ENCODE measurements around the gene PLEKHN1. TPM values are rescaled to one million over a fixed set of nuclear protein-coding genes. Genes with fewer than 3 reads are reported as not detected.

PLEKHN1 gene
- total and polyA plus RNA-seq, 8 donors, result 0.29 to 29.2 (median 1.7) TPM; not detected in 2

DNA sequence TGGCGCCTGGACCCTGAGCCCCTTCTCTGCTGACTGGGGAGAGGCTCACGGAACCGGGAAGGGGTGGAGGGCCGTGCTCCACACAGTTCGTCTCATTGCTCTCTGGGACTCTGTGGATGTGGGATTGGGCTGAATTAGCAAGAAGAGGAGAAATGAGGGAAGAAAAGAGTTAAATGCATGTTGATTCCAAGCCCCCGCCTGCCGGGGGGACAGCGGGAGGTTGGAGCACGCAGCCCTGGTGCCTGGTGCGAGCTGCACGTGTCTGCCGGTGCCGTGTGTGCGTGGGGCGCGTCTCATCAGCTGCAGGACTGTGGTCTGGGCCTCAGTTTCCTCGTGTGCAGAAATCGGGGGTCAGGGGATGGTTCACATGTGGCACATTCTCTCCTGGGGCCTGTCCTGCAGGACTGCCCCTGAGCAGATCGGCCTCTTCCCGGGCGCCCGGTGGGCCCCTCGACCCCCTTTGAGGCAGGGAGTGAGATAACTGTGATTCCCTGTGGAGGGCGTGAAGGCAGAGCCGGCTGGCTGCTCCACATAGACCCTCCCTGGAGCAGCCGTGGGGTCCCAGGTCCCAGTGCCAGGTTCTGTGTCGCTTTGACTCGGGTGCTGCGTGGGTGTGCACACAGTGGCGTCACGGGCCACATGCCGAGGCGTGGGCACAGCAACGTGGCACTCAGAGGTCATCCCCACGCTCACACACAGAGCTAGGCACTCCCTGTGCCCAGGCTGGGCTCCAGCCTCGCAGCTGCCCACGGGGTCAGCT, 31.1 kb upstream of the PLEKHN1 start:
- Histone ChIP-seq H3K9me3 (no peaks in the 10 kb centered on the region), H3K27ac (no peak overlapping the region), H3K4me1 (peaks cover 25 to 56% (median 44%) of the 10 kb centered on the region in 4 donors), H3K27me3 (peaks cover 0 to 86% (median 35%) of the 10 kb centered on the region in 3 donors), H3K4me3 (no peak overlapping the region), H3K36me3 (no peaks in the 10 kb centered on the region)
- peak in 1 of 2 donors; percentile 20 for DNase-seq
- 10 to 26% (median 14%) methylated on average over 16 to 37 of the region's 37 CpGs for WGBS, 5 donors
- TF ChIP-seq POLR2A (IDR thresholded peaks at IDR 0.05) (no peak), POLR2AphosphoS5 (IDR thresholded peaks at IDR 0.05) (no peak), EP300 (IDR thresholded peaks at IDR 0.05) (no peak)
- TF ChIP-seq, protein P1, sequence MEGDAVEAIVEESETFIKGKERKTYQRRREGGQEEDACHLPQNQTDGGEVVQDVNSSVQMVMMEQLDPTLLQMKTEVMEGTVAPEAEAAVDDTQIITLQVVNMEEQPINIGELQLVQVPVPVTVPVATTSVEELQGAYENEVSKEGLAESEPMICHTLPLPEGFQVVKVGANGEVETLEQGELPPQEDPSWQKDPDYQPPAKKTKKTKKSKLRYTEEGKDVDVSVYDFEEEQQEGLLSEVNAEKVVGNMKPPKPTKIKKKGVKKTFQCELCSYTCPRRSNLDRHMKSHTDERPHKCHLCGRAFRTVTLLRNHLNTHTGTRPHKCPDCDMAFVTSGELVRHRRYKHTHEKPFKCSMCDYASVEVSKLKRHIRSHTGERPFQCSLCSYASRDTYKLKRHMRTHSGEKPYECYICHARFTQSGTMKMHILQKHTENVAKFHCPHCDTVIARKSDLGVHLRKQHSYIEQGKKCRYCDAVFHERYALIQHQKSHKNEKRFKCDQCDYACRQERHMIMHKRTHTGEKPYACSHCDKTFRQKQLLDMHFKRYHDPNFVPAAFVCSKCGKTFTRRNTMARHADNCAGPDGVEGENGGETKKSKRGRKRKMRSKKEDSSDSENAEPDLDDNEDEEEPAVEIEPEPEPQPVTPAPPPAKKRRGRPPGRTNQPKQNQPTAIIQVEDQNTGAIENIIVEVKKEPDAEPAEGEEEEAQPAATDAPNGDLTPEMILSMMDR (IDR thresholded peaks at IDR 0.05), result no peak
- intact Hi-C loops (cut with DNase I; ENCODE audit: low total_unique reads), result no loop called here

DNA sequence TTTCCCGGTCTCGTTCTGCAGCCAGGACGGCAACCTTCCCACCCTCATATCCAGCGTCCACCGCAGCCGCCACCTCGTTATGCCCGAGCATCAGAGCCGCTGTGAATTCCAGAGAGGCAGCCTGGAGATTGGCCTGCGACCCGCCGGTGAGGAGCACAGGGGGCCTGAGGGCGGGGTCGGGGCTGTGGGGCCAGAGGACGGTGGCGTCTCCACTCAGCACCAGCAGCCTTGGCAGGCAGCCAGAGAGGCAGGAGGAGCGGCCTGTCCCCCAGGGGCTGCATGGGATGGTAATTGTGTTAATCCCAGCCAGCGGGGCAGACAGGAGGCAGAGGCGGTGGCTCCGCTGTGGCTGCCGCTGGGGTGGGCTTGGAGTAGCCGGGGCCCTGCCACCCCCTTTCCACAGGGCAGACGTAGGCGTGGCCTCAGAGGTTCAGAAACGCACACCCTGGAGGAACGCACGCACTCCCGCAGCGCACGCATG, 30.5 kb upstream of the PLEKHN1 start:
- WGBS, 5 donors, result 11 to 32% (median 15%) methylated on average over 4 to 30 of the region's 30 CpGs
- Histone ChIP-seq H3K4me1 (peaks cover 31 to 62% (median 50%) of the 10 kb centered on the region in 4 donors), H3K27me3 (peaks cover 0 to 88% (median 41%) of the 10 kb centered on the region in 3 donors), H3K27ac (no peak overlapping the region), H3K36me3 (no peaks in the 10 kb centered on the region), H3K4me3 (no peak overlapping the region), H3K9me3 (no peaks in the 10 kb centered on the region)
- TF ChIP-seq EP300 (IDR thresholded peaks at IDR 0.05), result no peak
- TF ChIP-seq, protein P1 (IDR thresholded peaks at IDR 0.05), result no peak
- TF ChIP-seq POLR2AphosphoS5 (IDR thresholded peaks at IDR 0.05), result no peak
- no peak for TF ChIP-seq POLR2A (IDR thresholded peaks at IDR 0.05)
- DNase-seq, result peak in 1 of 2 donors; percentile 74
- intact Hi-C loops (cut with DNase I; ENCODE audit: low total_unique reads), result no loop called here

DNA sequence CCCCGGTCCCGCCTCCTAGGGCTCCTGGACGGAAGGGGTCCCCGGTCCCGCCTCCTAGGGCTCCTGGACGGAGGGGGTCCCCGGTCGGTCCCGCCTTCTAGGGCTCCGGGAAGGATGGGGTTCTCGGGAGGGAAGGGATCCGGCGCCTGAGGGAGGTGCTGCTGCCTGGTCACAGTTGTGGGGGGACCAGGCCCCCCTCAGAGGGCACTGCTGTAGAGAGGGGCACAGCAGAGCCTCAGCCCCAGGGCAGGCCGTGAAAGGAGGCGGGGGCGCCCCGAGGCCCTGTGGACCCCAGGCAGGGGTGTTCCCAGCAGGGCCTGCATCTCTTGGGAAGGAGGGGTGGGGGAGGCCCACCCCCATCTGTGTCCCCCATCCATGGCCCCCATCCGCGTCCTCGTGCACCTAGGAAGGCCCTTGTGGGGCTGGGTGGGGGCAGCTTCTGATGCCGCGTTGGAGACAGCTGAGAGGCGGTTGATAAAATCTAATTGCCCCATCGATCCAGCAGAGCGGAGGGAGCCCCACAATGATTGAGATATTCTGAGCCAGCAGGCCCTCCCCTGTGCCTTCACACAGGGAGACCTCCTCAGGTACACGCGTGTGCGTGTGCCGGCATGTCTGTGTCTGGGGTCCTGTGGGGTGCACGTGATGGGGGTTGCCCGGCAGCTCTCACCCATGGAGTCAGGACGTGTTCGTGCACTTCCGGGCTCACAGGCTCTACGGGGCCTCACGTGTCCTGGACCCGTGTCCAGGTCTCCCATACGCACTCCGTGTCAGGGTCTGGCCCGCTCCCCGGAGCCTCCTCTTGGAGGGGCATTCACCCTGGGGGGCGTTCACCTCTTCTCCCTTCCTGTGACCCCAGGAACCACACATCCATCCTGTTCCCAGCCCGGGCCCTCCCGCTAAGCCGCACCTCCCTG, 29.7 kb upstream of the PLEKHN1 start:
- 70 to 88% (median 79%) methylated on average over 29 to 45 of the region's 45 CpGs for WGBS, 5 donors
- intact Hi-C loops (cut with DNase I; ENCODE audit: low total_unique reads), result no loop called here
- H3K36me3 ChIP-seq, result no peaks in the 10 kb centered on the region
- TF ChIP-seq EP300 (IDR thresholded peaks at IDR 0.05), result no peak
- no peak for TF ChIP-seq POLR2AphosphoS5 (IDR thresholded peaks at IDR 0.05)
- TF ChIP-seq, protein P1 (IDR thresholded peaks at IDR 0.05), result no peak
- no peak for TF ChIP-seq POLR2A (IDR thresholded peaks at IDR 0.05)
- H3K27ac ChIP-seq, result no peak overlapping the region
- peaks cover 39 to 71% (median 58%) of the 10 kb centered on the region in 4 donors for H3K4me1 ChIP-seq
- H3K4me3 ChIP-seq, result no peak overlapping the region
- H3K27me3 ChIP-seq, result peaks cover 0 to 88% (median 49%) of the 10 kb centered on the region in 3 donors
- DNase-seq, result peak in 1 of 2 donors; percentile 10
- H3K9me3 ChIP-seq, result no peaks in the 10 kb centered on the region

DNA sequence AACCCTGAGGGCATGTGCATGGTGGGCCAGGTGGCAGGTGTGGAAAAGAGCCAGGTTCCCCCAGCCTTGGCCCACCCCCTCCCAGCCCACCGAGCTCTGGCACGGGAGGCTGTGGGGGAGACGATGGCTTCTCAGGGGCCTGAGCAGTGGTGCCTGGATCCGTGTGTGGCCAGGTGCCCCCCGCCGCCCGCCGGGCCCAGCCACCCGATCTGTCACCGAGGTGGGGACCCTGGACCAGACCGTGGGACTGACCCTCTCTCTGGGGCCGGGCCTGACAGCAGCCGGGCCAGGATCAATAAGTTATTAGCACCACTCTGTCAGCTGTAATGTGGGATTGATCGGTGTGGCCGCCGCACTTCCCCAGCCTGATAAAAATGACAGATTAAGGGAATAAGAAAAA, 28.8 kb upstream of the PLEKHN1 start:
- no peak overlapping the region for H3K4me3 ChIP-seq
- intact Hi-C loops (cut with DNase I; ENCODE audit: low total_unique reads), result no loop called here
- no peaks in the 10 kb centered on the region for H3K36me3 ChIP-seq
- H3K4me1 ChIP-seq, result peaks cover 48 to 76% (median 65%) of the 10 kb centered on the region in 4 donors
- DNase-seq, result peak in 1 of 2 donors; percentile 9
- TF ChIP-seq POLR2AphosphoS5 (IDR thresholded peaks at IDR 0.05), result no peak
- no peak for TF ChIP-seq EP300 (IDR thresholded peaks at IDR 0.05)
- TF ChIP-seq, protein P1 (IDR thresholded peaks at IDR 0.05), result no peak
- 81 to 87% (median 82%) methylated on average over 8 to 16 of the region's 16 CpGs for WGBS, 5 donors
- no peak overlapping the region for H3K27ac ChIP-seq
- peaks cover 0 to 93% (median 59%) of the 10 kb centered on the region in 3 donors for H3K27me3 ChIP-seq
- no peaks in the 10 kb centered on the region for H3K9me3 ChIP-seq
